Upper lobe of left lung (tissue), 6 donors: ENCODE measurements around the gene AQP5. TPM values are rescaled to one million over a fixed set of nuclear protein-coding genes. Genes with fewer than 3 reads are reported as not detected.

ENCODE experiments used
- ATAC-seq, 2 donors: fragments of 200-7000 bp; cut with Tn5 transposase; one replicate each; pipeline ENCODE4 v1.9.1; 2022; ENCODE audit warnings: mild to moderate bottlenecking in 2 of 2, moderate library complexity in 2 of 2; ENCODE audit not compliant: low FRiP score in 2 of 2
- DNase-seq, 2 donors: peaks; one replicate each; pipeline ENCODE4 v3.0.0-alpha.2; 2019 to 2020
- H3K27ac ChIP-seq, 4 donors: fragments of 200-600 bp; sonication (generic); one replicate each; pipeline ENCODE4 v1.5.1; 2016 to 2019
- H3K27me3 ChIP-seq, 4 donors: fragments of 200-600 bp; sonication (generic); one replicate each; pipeline ENCODE4 v1.5.1; 2017 to 2019
- H3K36me3 ChIP-seq, 4 donors: fragments of 200-600 bp; sonication (generic); one replicate each; pipeline ENCODE4 v1.5.1; 2016 to 2019
- H3K4me1 ChIP-seq, 4 donors: fragments of 200-600 bp; sonication (generic); one replicate each; pipeline ENCODE4 v1.5.1; 2018 to 2019
- H3K4me3 ChIP-seq, 4 donors: fragments of 200-600 bp; sonication (generic); one replicate each; pipeline ENCODE4 v1.5.1; 2017 to 2019; ENCODE audit warnings: mild to moderate bottlenecking in 2 of 4, moderate library complexity in 1 of 4
- H3K9me3 ChIP-seq, 4 donors: fragments of 200-600 bp; sonication (generic); one replicate each; pipeline ENCODE4 v1.5.1; 2018 to 2019
- CTCF ChIP-seq, 6 experiments: fragments of 450-650 bp in 4 of 6; fragments of 200-600 bp in 2 of 6; sonication (generic) in 2 of 6; IDR thresholded peaks; one replicate each; pipeline ENCODE4 v1.5.1; 2016 to 2019; ENCODE audit warnings: antibody characterized with exemption in 6 of 6
- EP300 ChIP-seq, 4 donors: sonication (generic); formaldehyde crosslinking; IDR thresholded peaks; one replicate each; pipeline ENCODE4 v1.5.1; 2017; ENCODE audit warnings: antibody characterized with exemption in 4 of 4, control low read depth in 2 of 4
- POLR2A ChIP-seq, 4 donors: fragments of 450-650 bp; IDR thresholded peaks; one replicate each; pipeline ENCODE4 v1.5.1; 2016 to 2017; ENCODE audit warnings: antibody characterized with exemption in 4 of 4, mild to moderate bottlenecking in 2 of 4
- POLR2AphosphoS5 ChIP-seq, 2 donors: sonication (generic); formaldehyde crosslinking; IDR thresholded peaks; one replicate each; pipeline ENCODE4 v1.5.1; 2017; ENCODE audit warnings: antibody characterized with exemption in 2 of 2
- WGBS, 2 donors: methylation state at CpG; one replicate each; pipeline ENCODE4 v1.1.5; 2017 to 2018; 5-methylcytosine and 5-hydroxymethylcytosine counted together
- total RNA-seq, 6 donors: library from RNA; depleted of rRNA in 4 of 6; stranded (reverse); fragments of >200 nt in 4 of 6; gene quantifications; one replicate each; pipeline versions ENCODE4 v1.1.0 to v1.2.1, GENCODE V29; 2016 to 2021
- donor health status: DM: no; HTN: no; CAD: no; lungs with moderate emphysema.
- donor health status: DM: no; HTN: yes; CAD: no; lungs with severe emphysema.

AQP5 gene
- total RNA-seq, 6 donors from 2014 or later, result 7.3 to 36.6 (median 18.1) TPM

GRCh38 chr12:49960474-49961110 lies 1.1 kb upstream of the AQP5 start:
- ATAC-seq (no peak), DNase-seq (no peak)
- 39 to 53% methylated on average over 13 of the region's 13 CpGs for WGBS, 2 donors
- H3K27ac ChIP-seq, result peak overlapping the region in 1 of 4 donors; percentile 38
- no peaks in the 10 kb centered on the region for H3K36me3 ChIP-seq
- peaks cover 0 to 28% (median 7%) of the 10 kb centered on the region in 4 donors for H3K27me3 ChIP-seq
- no peaks in the 10 kb centered on the region for H3K9me3 ChIP-seq
- TF ChIP-seq CTCF (IDR thresholded peaks at IDR 0.05) (no peak), POLR2AphosphoS5 (IDR thresholded peaks at IDR 0.05) (no peak), POLR2A (IDR thresholded peaks at IDR 0.05) (no peak), EP300 (IDR thresholded peaks at IDR 0.05) (no peak)
- H3K4me3 ChIP-seq, result peak overlapping the region in 1 of 4 donors; percentile 34
- peaks cover 20 to 47% (median 36%) of the 10 kb centered on the region in 4 donors for H3K4me1 ChIP-seq

GRCh38 chr12:49961993-49962764 lies 507 bp downstream of the AQP5 start:
- 52 to 66% methylated on average over 13 to 33 of the region's 37 CpGs for WGBS, 2 donors
- Histone ChIP-seq H3K27me3 (peaks cover 0 to 22% (median 6%) of the 10 kb centered on the region in 4 donors), H3K9me3 (no peaks in the 10 kb centered on the region), H3K4me3 (peak overlapping the region in 1 of 4 donors; percentile 34), H3K4me1 (peaks cover 21 to 56% (median 46%) of the 10 kb centered on the region in 4 donors), H3K36me3 (no peaks in the 10 kb centered on the region), H3K27ac (peak overlapping the region in 3 of 4 donors; percentile 27 to 52 (median 36))
- ATAC-seq, result no peak
- DNase-seq, result peak in 1 of 2 donors; percentile 78
- no peak for TF ChIP-seq POLR2AphosphoS5 (IDR thresholded peaks at IDR 0.05)

GRCh38 chr12:49962861-49963765 lies 1.4 kb downstream of the AQP5 start:
- H3K27ac ChIP-seq, result peak overlapping the region in 3 of 4 donors; percentile 27 to 52 (median 36)
- H3K4me1 ChIP-seq, result peaks cover 28 to 64% (median 53%) of the 10 kb centered on the region in 4 donors
- no peak overlapping the region for H3K4me3 ChIP-seq
- TF ChIP-seq CTCF (IDR thresholded peaks at IDR 0.05), result no peak
- TF ChIP-seq POLR2AphosphoS5 (IDR thresholded peaks at IDR 0.05), result peak; percentile 8 to 12
- WGBS, 2 donors, result 62 to 72% methylated on average over 16 to 21 of the region's 21 CpGs
- peaks cover 0 to 22% (median 6%) of the 10 kb centered on the region in 4 donors for H3K27me3 ChIP-seq
- DNase-seq (peak; percentile 86 to 91), ATAC-seq (peak in 1 of 2 donors; percentile 47)
- H3K36me3 ChIP-seq, result no peaks in the 10 kb centered on the region
- no peaks in the 10 kb centered on the region for H3K9me3 ChIP-seq

- TF ChIP-seq CTCF (IDR thresholded peaks at IDR 0.05), result no peak
- no peak for TF ChIP-seq EP300 (IDR thresholded peaks at IDR 0.05)
- TF ChIP-seq POLR2A (IDR thresholded peaks at IDR 0.05), result no peak
- no peak for TF ChIP-seq POLR2AphosphoS5 (IDR thresholded peaks at IDR 0.05)
- peaks cover 28 to 64% (median 53%) of the 10 kb centered on the region in 4 donors for H3K4me1 ChIP-seq
- no peak overlapping the region for H3K27ac ChIP-seq
- peaks cover 0 to 22% (median 6%) of the 10 kb centered on the region in 4 donors for H3K27me3 ChIP-seq
- H3K4me3 ChIP-seq, result no peak overlapping the region
- DNase-seq (no peak), ATAC-seq (no peak)
- H3K36me3 ChIP-seq, result no peaks in the 10 kb centered on the region
- no peaks in the 10 kb centered on the region for H3K9me3 ChIP-seq
- WGBS, 2 donors, result 82 to 86% methylated on average over 16 to 17 of the region's 17 CpGs
Measured at GRCh38 chr12:49963976-49964815, 2.5 kb downstream of the AQP5 start.
